ENCODE data around the gene BHMT2.

Gene BHMT2, protein sequence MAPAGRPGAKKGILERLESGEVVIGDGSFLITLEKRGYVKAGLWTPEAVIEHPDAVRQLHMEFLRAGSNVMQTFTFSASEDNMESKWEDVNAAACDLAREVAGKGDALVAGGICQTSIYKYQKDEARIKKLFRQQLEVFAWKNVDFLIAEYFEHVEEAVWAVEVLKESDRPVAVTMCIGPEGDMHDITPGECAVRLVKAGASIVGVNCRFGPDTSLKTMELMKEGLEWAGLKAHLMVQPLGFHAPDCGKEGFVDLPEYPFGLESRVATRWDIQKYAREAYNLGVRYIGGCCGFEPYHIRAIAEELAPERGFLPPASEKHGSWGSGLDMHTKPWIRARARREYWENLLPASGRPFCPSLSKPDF
- total RNA-seq = 0 reads per million in 2 donors

DNA sequence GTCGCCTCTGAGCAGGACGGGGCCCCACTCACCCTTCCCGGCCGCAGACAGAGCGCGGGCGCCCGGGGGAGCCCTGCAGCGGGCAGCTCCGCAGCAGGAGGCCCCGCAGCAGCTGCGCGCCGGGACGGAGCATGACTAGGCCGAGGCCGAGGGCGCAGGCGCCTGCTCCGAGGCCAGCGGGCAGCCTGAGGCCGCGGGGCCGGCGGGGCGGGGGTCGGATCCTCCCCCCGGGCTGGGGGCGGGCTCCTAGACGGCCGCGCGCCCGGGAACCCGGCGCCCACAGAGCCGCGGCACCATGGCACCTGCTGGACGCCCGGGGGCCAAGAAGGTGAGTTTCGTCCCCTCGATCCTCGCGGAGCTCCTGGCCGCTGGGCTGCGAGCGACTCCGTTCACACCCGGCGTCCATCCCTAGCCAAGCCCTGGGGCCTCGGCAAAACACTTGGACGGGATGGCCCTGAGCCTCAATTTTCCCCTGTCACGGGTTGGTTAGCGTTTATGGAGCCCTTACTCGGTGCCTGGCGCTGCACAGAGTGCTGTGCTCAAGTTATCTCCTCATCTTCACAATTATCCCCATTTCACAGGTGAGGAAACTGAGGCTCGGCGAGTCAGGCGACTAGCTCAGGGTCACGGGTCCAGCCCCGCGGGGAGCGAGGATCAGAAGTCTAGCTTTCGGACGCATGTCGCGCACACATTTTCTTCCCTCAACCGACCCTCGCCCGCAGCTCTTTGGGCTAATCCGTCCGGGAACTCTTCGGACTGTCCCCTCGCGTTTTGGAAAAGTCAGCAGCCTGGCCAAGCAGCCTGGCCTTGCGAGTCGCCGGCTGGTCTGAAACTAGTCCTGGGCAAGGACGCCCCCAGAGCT lies at the start of gene BHMT2, which contains the start of gene DMGDH:
TSS of gene BHMT2 (plus strand) at position 280 of the 862 bp plus-strand sequence. CDS start at position 296, 16 bp downstream.
TSS of gene DMGDH (minus strand) at position 187 of the 862 bp plus-strand sequence. CDS start at position 133, 54 bp downstream.
- DNase-seq = no peak

DNA sequence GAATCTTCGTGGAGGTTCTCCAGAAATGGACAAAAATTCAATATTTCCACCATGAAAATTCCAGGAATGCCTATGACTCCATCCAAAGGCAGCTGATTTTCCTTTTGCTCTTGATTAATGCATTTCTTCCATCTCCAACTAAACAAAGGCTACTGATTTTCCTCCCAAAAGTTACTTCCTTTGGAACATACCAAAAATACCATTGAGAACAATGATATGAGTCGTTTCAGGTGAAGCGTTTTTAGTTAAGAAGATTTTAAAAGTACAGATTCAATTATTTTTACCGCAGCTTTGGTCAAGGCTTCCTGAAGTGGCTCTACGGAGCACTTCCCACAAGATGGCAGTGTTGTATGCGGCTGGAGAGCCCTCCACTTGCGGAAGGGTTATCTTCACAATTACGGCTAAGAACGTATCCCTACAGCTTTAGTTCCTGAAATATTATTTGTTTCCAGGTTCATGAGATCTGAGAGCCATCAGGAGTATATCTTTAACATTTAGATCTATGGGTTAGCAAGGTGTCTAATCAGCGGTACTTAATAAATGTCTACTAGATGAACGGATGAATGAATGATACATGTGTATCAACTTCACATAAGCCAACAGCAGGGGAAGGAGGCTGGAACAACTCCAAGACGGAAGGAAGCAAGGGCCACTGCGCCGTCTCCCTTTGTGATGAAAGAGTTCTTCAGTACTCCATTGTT lies 48.6 kb upstream of the BHMT2 start:
- DNase-seq = peak; percentile 4

DNA sequence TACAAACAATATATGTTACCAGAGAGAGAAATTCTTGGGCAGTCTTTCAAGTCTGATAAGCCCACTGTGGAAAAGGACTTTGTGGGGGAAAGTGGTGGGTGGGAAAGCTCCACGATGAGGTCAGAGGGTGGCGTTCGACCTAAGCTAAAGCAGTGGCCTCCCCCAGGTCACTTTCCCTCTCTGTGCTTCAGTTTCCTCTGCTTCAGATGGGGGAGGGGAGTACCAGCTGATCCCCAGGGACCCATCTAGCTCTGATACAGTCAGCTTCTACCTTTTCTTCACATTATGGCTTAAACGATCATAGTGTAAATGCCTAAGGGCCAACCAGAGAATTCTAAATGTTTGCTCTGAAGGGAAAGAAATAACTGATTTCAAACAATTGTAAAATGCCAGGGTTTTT lies 47.8 kb upstream of the BHMT2 start:
- DNase-seq = no peak

DNA sequence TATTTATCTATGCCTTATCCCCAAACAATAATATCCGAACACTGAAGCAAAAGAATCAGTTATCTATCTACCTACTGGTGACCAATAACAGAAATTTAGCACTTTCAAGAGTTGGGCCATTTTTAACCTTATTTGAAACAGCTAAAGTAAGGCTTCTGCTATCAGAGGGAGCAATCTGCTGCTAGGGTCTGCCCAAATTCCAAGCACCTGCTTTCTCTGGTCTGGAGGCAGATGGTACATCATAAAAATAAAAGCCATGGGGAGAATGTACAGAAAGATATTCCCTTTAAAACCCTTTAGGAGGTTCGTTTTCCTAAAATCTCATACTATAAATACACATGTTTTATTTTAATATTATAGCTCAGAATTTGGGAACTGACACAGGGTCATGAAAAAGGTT lies 46.8 kb upstream of the BHMT2 start:
- DNase-seq = no peak

DNA sequence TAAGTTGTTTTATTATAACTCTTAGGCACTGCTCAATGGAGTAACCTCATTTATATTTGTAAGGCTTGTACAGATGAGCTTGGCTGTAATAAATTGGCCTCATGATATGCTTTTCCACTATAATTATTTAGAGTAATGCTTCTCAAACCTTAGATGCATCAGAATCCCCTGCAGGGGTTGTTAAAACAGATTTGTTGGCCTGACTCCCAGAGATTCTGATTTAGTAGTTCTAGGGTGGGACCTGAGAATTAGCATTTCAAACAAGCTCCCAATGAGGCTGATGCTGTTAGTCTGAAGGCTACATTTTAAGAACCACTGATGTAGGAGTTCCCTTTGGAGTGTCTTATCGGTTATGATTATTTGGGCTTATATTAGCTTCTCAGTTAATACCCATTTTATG lies 46.2 kb upstream of the BHMT2 start:
- no peak for DNase-seq

DNA sequence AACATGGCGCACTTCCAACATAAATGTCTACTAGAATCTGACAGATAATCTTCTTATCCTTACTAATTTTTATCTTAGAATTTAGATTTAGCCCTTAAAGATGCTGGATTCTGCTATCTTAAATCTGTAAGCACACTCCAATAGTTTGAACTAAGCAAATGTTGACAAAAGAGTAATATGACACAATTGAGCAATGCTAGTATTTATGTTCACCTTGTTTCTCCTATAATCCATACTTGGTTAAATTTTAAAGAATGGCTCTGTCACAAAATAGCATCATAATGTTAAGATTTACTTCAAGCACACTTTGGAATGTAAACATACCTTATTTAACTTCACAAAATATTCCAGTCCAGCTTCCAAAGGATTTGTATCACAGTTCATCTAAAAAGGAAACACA lies 45.6 kb upstream of the BHMT2 start:
- no peak for DNase-seq

DNA sequence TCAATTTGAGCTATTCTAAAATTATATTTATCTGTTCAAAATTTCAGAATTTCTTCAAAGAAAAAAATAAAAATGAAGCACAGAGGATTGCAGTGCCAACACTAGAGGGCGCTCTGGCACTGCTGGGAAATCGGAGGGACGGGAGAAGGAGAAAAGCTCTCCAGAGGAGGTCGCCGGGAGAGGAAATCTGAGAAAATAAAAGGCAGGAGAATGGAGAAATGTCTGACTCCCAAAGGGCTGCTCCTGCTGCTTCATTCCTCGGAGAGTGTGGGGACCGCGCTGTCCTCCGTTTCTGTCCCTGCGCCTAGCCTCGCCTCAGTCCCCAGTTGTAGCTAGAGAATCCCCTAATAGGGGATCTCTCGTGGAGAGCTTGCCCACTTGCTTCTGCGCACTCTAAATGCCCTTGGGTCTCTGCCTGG lies 44.5 kb upstream of the BHMT2 start:
- peak; percentile 53 for DNase-seq

DNA sequence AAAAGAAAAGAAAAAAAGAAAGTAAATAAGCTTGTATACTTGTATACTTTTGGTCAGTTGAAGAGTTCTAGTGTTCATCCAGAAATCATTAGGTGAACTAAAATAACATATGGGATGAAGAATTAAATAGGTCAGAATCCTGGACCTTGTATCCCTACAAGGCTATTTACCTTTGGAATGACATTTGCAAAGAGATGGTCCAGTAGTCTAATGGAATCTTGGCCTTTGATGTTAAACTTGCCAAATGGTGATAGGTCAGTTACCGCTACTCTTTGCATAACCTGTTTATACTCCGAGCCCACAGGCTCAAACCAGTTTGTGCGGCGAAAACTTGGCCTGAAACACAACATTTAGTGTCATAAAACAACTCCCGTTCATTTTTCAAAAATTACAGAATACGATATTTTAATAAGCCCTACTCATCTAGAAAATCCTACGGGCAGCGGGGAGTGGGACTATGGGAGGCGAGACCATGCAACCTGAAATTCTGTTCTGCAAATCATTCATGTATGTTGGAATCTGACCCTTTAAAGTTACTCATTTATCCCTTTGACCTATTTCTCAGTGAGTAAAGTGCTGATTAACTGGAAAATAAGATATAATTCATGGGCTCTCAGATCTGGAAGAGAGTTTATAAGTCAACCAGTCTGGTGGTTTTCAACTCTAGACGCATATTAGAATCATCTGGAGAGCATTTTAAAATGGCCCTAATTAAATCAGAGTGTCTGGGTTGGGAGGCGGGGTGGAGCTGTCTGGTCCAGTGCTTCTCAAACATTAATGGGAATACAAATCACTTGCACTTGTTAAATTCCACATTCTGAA lies 38.7 kb upstream of the BHMT2 start:
- DNase-seq = no peak

DNA sequence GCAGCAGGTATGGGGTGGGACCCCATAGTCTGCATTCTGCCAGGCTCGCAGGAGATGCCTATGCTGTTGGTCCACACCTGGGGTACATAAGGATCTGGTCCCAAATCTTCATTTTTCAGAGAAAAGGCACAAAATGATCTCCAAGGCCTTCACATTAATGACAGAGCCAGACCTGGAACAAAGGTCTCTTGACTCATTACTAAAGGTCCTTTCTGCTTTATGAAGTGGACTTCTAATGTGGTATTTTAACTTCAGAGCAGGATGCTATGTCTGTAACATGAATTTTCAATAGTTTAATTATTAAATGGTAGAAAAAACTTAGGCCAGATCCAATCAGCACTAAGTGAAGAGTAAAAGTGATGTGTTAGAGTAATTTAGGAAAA lies 38.1 kb upstream of the BHMT2 start:
- DNase-seq = no peak

DNA sequence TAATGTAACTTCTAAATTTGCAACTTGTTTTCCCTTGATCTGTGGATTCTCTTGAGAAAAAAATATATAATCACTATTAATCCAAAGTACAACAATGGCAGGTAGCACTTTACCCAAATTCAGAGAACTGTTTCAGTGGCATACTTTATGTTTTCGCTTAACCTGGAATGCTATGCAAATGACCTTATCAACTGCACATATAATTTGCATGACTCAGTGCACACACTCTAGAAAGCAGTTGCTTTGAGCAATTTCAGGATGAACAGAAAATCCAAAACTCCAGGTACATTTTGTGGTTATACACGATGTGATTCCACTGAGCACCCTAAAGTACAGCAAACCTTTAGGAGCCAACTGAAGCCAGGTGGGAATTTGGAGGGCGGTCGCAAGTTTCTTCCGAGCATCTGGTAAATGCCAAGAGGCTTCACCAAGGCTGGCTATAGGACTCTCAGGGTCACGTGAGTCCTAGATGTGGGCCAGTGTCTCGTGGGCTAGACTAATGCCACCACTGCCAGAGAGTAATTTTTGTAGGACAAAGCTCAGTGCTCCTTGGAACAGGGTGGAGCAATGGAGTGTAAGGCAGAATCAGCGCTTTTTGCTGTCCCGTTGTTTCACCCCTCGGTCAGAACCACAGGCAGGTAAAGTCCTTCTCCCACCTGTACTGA lies 37.4 kb upstream of the BHMT2 start:
- DNase-seq = no peak

DNA sequence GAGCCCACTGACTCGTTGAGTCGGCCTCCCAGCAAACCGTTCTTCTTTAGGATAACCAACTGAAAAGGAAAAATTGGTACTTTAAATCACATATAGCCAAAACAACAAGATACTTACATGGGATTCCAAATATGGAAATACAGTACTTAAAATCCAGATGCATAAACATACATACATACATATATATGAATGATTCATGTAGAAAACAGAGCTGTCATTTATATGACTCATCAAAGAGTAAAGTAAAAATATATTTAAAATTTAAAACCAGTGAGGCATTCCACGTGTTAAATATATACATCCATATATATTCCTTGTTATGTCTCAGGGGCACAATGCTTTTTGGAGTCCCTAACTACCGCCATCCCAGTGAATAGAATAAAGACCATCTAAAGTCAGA lies 36.8 kb upstream of the BHMT2 start:
- DNase-seq = no peak

DNA sequence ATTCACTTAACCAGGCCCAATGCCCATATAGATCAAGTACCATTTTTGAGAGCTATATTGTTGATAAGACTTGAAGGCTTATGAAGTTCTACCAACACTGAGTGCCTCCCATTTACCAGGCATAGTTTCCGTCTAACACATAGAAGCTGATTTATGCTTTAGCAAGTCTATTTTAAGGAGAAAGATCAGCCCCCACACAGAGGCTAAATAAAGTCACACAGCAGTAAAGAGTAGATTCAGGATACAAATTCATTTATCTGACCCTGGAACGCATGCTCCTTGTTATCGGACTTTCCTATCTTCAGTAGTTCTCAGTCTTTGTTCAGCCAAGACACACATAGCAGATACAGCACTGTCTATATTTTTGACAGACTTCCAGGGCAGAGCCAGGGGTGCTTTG lies 34.3 kb upstream of the BHMT2 start:
- no peak for DNase-seq

DNA sequence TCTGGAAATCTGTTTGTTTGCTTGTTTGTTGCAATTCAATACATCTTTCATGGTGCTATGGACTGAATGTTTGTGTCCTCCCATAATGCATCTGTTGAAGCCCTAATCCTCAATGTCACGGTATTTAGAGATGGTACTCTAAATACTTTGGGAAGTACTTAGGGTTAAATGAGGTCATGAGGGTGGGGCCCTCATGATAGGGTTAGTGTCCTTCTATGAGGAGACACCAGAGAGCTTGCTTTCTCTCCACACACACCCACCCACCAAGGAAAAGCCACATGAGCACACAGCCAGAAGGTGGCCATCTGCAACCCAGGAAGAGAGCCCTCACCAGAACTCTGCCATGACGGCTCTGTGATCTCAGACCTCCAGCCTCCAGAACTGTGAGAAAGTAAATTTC lies 32.8 kb upstream of the BHMT2 start:
- no peak for DNase-seq

DNA sequence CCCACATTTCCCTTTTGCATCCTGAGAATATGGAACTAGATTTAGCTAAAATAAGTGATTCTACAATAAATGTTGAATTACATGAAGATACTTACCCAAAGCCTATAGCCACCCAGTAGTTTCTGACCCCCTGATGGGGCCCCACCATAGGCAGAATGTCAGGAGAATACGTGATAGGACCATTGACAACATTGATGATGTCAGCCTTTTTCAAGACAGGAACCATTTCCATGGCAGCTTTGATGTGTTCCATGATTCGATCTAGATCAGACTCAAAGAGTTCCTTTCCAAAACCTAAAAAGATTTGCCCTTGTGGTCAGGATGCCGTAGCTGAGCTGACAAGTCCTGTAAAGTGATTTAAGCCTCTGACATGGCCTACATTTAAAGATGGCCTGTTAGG lies 27.4 kb upstream of the BHMT2 start:
- DNase-seq = no peak

DNA sequence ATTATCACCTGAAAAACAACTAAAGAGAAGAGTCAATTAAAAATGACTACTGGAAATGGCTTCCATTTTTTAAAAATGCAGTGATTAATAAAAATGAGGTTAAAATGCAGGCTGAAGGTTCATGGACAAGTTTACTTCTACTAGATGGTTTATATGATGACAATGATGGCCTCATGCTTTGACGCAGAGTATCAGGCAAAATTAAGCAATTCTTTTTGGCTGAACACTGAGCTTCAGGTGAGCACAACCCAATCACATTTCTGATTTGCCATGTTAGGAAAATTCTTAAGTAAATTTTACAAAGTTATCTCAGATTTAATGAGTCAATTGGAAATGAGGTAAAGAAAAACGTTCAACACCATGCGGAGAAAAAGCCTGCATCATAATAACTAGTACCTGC lies 22.4 kb upstream of the BHMT2 start:
- DNase-seq = no peak

DNA sequence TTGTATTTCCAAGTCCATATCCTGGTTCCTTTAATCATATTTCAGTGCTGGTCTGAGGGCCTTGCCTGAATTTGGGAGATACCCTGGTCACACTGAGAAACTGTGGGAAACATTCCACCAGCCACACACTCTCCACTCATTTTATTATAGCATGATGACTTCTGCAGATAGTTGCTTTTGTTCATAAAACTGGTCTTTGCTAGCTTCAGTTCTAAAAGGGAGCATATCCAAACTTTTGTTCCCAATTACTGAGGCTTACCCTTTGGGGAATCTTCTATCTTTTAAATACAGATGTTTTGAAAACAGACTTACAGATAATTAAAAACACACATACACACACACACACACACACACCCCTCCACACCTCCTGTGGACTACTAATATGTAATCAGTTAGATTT lies 21.1 kb upstream of the BHMT2 start:
- no peak for DNase-seq

DNA sequence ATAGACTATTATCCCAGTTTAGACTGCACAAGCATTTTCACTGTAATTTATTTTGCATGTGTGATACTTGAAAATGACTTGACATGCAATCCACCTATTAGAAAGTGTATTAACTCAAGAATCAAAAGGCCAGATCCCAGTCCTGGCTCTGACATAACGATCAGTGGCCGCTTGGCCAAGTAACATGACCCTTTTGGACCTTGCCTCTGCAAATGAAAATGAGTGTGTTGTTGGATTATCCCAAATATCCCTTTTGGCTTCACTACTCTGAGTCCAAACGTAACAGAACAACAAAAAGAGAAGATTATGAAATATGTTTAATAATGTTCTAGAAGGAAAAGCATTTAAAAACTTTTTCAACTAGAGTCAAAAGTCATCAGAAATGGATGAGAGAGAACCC lies 19.1 kb upstream of the BHMT2 start:
- DNase-seq = no peak

DNA sequence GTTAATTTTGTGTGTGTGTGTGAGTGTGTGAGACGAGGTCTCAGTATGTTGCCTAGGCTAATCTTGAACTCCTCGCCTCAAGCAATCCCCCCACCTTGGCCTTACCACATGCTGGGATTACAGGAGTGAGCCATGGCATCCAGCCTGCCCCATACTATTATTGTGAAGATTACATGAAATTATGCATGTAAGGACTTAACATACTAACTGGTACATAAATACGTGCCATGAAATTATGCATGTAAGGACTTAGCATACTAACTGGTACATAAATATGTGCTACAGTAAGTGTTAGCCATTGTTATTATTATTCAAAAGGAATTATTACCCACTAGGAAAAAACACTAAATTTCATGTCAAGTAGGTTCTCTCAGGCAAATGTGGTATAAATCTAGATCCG lies 16.2 kb upstream of the BHMT2 start:
- no peak for DNase-seq

DNA sequence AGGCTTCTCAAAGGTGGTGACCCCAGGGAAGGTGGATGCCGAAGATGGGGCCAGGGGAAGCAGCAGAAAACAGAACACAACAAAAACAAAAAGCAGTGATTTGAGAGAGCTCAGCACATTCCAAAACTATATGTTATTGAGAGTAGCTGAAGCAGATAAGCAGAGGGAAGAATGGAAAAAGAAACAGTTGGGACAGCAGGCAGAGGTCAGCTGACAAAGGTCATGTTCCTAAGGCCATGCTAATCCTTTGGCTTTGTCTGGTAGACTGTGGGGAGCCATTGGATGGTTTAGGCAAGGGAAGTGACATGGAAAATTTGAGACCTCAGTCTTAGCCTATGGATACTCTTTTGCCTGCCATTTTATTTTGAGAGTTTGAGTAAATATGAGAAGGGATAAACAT lies 14.6 kb upstream of the BHMT2 start:
- DNase-seq = no peak

DNA sequence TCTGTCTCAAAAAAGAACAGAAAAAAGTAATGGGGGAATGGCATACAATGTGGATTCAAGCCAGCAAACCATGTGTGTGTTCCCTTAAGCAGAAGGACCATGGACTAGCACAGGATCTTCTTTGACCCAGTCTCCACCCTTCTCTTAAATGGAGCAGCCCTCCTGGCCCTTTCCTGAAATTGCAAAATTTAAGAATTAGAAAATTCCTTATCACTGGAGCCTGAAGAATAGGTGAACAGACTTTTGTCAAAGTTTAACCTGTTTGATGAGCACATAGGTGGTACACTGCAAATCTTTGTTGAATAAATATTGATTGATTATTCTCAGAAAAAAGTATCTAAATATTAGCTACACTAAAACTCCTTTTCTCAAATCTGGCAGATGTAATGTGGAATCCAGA lies 12.7 kb upstream of the BHMT2 start:
- no peak for DNase-seq

DNA sequence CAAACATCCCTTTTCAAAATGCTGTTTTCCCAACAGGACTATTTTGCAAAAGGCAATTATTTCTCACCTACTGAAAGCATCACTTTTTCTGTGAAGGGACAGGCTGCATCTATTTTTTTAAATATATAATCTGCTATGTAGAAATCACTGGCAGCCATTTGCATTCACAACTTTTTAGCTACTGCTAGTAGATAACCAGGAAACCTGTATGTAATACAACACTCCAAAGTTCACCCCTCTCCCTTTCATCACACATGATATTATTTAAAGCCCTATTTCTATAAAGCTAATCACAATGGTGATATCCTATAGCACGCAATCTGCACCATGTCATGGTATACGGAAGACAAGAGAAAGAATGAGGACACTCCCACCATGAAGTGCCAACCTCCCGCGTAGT lies 9.9 kb upstream of the BHMT2 start:
- no peak for DNase-seq

DNA sequence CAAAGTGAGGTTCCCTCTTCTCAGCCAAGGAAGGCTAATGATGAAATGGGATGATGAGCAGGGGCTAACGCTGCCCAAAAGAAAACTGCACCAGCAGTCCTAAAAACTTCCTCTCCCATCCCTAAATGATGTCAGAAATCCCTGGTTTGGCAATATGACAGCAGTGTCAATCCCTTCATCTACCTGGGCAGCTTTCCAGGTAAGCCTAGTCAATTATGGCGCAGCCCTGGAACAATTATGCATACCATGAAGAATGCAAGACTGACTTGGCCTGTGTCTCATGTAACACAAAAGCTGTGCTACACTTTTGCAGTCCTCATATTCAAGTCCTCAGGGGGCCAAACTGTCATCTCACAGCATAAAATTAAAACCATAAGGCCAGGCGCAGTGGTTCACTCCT lies 7.1 kb upstream of the BHMT2 start:
- DNase-seq = no peak

Measured in T-helper 9 cell (primary cell).